ENCODE results near the gene PAOX. TPM values are rescaled to one million over a fixed set of nuclear protein-coding genes. Genes with fewer than 3 reads are reported as not detected.

Gene PAOX
- total and polyA plus RNA-seq, 4 donors: 2.1 to 11.3 (median 6.2) TPM

DNA sequence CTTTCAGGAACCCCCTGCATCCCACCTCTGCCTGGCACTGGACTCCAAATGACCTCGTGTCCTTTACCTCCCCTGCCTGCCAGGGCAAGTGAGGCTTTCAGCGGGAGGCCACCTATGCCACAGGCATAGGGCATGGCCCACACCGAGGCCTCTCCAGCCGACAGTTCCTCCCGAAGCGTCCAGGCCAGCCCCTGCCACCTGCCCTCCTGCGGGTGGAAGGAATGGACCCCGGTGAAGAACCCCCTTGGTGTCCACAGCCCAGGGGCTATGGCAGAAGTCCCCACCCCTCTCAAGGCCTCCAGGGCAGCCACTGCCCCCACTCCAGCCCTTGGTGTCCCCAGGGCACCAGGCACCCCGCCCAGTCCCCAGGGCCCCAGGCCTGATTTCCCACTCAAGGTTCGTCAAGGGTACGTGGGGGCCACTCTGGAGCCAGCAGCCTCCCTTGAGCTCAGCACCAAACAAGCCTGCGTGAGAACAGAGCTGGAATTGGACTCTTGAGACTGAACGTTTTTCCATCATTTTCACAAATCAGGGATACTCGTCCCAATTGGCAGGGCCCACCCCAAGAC lies 24.3 kb upstream of the PAOX start:
- no peak for DNase-seq
- no peak overlapping the region for H3K27ac ChIP-seq (ENCODE audit: low read depth in 1 of 2, low read length in 2 of 2)
- no peaks in the 10 kb centered on the region for H3K36me3 ChIP-seq (ENCODE audit: control insufficient read depth in 1 of 2, insufficient read depth in 2 of 2, low read length in 1 of 2)
- H3K4me1 ChIP-seq (ENCODE audit: control insufficient read depth in 1 of 2, insufficient read depth in 2 of 2, low read length in 2 of 2): no peaks in the 10 kb centered on the region
- 93 to 94% methylated on average over 14 of the region's 14 CpGs for WGBS, 2 donors
- H3K4me3 ChIP-seq (ENCODE audit: low read length in 2 of 2): no peak overlapping the region
- H3K27me3 ChIP-seq (ENCODE audit: control insufficient read depth in 1 of 2, insufficient read depth in 2 of 2, low read length in 1 of 2): no peaks in the 10 kb centered on the region
- H3K9me3 ChIP-seq (ENCODE audit: control insufficient read depth, low read length): no peaks in the 10 kb centered on the region
- no peak for ATAC-seq (ENCODE audit: low FRiP score)
- intact Hi-C loops (cut with DNase I): no loop called here

DNA sequence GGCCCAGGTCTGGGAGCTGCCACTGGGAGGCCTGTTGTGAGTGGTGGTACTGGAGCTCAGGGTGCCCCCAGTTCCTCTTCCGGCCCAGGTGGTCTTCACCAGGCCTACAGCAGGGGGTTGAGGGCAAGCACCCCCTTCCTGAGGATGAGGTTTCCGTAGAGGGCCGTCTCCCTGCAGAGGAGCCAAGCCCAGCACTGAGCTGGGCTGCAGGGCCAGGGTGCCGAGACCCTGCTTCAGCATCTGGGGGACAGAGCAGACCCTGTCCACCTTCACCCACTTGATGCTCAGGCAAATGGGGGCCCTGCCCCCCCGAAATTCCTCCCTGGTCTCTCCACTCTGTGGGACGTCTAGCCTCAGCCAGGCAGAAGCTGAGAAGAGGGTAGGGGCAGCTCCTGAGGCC lies 23.8 kb upstream of the PAOX start:
- intact Hi-C loops (cut with DNase I): no loop called here
- no peaks in the 10 kb centered on the region for H3K36me3 ChIP-seq (ENCODE audit: control insufficient read depth in 1 of 2, insufficient read depth in 2 of 2, low read length in 1 of 2)
- 95 to 98% methylated on average over 6 of the region's 6 CpGs for WGBS, 2 donors
- ATAC-seq (ENCODE audit: low FRiP score) (no peak), DNase-seq (no peak)
- no peaks in the 10 kb centered on the region for H3K9me3 ChIP-seq (ENCODE audit: control insufficient read depth, low read length)
- no peak overlapping the region for H3K4me3 ChIP-seq (ENCODE audit: low read length in 2 of 2)
- H3K27me3 ChIP-seq (ENCODE audit: control insufficient read depth in 1 of 2, insufficient read depth in 2 of 2, low read length in 1 of 2): no peaks in the 10 kb centered on the region
- no peaks in the 10 kb centered on the region for H3K4me1 ChIP-seq (ENCODE audit: control insufficient read depth in 1 of 2, insufficient read depth in 2 of 2, low read length in 2 of 2)
- H3K27ac ChIP-seq (ENCODE audit: low read depth in 1 of 2, low read length in 2 of 2): no peak overlapping the region

DNA sequence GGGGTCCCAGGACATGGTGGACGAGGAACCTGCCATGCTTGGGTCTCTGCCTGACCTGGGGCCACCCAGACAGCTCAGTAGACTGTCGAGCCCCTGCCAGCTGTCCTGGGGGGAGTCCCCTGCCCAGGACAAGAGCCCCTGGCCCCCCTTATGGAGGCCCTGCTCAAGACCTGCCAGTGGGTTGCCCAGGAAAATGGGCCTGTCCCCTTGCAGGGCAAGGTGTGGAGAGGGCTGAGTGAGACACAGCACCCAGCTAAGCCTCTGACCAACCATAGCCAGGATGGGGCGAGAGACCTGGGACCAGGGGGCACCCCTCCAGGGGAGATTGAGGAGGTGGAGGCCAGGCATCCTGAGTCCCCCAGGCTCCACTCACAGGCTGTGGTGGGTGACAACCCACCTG lies 23.1 kb upstream of the PAOX start:
- H3K27me3 ChIP-seq (ENCODE audit: control insufficient read depth in 1 of 2, insufficient read depth in 2 of 2, low read length in 1 of 2): no peaks in the 10 kb centered on the region
- no peak for ATAC-seq (ENCODE audit: low FRiP score)
- 97 to 100% methylated on average over 3 of the region's 3 CpGs for WGBS, 2 donors

DNA sequence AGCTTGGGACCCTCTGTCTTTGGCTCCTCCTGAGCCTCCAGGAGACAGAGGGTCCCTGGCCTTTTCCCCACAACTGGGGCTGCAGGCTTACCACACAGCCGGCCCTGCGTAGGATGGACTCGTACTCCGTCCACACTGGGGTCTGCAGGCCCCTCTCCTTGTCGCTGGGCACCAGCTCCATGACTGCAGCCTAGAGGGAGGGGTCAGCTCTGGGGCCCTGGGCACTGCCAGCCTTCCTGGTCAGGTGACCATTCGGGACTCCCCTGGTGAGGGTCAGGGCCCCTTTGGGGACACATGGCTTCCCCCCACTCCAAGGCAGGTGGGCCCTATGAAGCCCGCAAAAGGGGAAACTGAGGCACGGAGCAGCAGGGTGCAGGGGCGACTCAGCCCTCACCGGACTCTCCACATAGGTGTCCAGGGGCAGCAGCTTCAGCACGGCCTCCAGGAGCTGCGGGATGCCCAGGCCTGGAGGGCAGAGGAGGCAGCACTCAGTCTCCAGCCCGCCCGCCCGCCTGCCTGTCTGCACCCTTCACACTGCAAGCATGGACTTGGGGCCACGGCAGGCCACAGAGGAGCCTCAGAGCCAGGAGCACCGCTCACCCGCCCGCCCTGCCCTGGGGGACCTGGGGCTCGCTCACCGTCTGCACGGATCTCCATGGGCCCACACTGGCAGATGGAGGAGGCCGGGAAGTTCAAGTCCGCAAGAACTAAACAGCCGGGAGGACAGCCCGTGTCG lies 22.3 kb upstream of the PAOX start:
- Histone ChIP-seq H3K4me3 (ENCODE audit: low read length in 2 of 2) (peak overlapping the region in 1 of 2 donors; percentile 51), H3K27me3 (ENCODE audit: control insufficient read depth in 1 of 2, insufficient read depth in 2 of 2, low read length in 1 of 2) (no peaks in the 10 kb centered on the region), H3K4me1 (ENCODE audit: control insufficient read depth in 1 of 2, insufficient read depth in 2 of 2, low read length in 2 of 2) (no peaks in the 10 kb centered on the region), H3K27ac (ENCODE audit: low read depth in 1 of 2, low read length in 2 of 2) (no peak overlapping the region), H3K9me3 (ENCODE audit: control insufficient read depth, low read length) (no peaks in the 10 kb centered on the region), H3K36me3 (ENCODE audit: control insufficient read depth in 1 of 2, insufficient read depth in 2 of 2, low read length in 1 of 2) (no peaks in the 10 kb centered on the region)
- WGBS, 2 donors: 53 to 55% methylated on average over 25 to 27 of the region's 27 CpGs
- intact Hi-C loops (cut with DNase I): no loop called here
- ATAC-seq (ENCODE audit: low FRiP score) (no peak), DNase-seq (no peak)

More for the DNA sequence above, 23.1 kb upstream of the PAOX start:
- no peak overlapping the region for H3K27ac ChIP-seq (ENCODE audit: low read depth in 1 of 2, low read length in 2 of 2)
- H3K4me3 ChIP-seq (ENCODE audit: low read length in 2 of 2): no peak overlapping the region
- H3K9me3 ChIP-seq (ENCODE audit: control insufficient read depth, low read length): no peaks in the 10 kb centered on the region
- intact Hi-C loops (cut with DNase I): no loop called here
- H3K4me1 ChIP-seq (ENCODE audit: control insufficient read depth in 1 of 2, insufficient read depth in 2 of 2, low read length in 2 of 2): no peaks in the 10 kb centered on the region
- no peak for DNase-seq
- no peaks in the 10 kb centered on the region for H3K36me3 ChIP-seq (ENCODE audit: control insufficient read depth in 1 of 2, insufficient read depth in 2 of 2, low read length in 1 of 2)

DNA sequence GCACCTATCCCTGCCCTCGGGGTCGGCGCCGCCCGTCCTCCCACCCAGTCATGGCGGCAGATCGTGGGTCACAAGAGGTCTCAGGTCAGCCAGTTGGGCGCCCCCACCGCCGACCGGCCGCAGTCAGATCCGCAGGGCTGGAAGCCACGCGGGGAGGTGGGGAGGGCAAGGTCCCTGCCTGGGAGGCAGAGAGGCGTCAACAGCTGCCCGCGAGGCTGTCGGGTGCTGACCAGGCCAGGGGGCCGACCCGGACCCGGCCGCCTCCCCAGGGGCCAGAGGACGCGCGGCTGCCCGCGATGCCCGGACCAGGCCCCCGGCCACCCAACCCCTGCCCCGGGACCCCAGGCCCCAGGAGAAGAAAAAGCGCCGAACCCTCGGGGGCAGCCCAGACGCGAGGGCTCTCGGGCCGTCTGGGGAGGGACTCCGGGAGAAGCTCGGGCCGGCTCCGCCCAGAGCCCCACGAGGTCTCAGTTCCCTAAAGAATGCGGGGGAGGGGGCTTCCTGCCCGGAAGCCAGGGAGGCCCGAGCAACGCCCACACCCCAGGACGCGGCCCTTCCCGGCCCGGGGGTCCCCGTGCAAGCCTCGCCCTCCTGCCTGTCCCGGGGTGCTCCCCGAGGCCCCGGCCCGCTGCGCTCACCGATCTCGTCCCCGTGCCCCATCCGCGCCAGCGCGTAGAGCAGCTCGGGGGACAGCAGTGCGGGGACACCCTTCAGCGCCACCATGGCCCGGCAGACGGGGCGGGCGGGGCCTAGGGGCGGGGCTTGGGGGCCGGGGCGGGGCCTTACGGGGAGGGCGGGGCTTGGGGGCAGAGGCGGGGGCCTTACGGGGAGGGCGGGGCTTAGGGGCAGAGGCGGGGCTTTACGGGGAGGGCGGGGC lies 21.5 kb upstream of the PAOX start, which contains the start of gene FUOM:
Gene FUOM, minus strand, starts transcription at position 735 of the 877 bp plus-strand sequence. Its CDS starts 12 bp downstream, at position 723.
- H3K4me1 ChIP-seq (ENCODE audit: control insufficient read depth in 1 of 2, insufficient read depth in 2 of 2, low read length in 2 of 2): no peaks in the 10 kb centered on the region
- H3K36me3 ChIP-seq (ENCODE audit: control insufficient read depth in 1 of 2, insufficient read depth in 2 of 2, low read length in 1 of 2): no peaks in the 10 kb centered on the region
- 2 to 4% methylated on average over 52 to 83 of the region's 83 CpGs for WGBS, 2 donors
- peak within 1 kb of the TSS; percentile 51 to 56 for H3K4me3 ChIP-seq (ENCODE audit: low read length in 2 of 2)
- intact Hi-C loops (cut with DNase I): no loop called here
- ATAC-seq (ENCODE audit: low FRiP score): peak; percentile 72
- no peaks in the 10 kb centered on the region for H3K27me3 ChIP-seq (ENCODE audit: control insufficient read depth in 1 of 2, insufficient read depth in 2 of 2, low read length in 1 of 2)
- peak; percentile 77 to 84 for DNase-seq
- H3K9me3 ChIP-seq (ENCODE audit: control insufficient read depth, low read length): no peaks in the 10 kb centered on the region
- no peak within 1 kb of the TSS for H3K27ac ChIP-seq (ENCODE audit: low read depth in 1 of 2, low read length in 2 of 2)

DNA sequence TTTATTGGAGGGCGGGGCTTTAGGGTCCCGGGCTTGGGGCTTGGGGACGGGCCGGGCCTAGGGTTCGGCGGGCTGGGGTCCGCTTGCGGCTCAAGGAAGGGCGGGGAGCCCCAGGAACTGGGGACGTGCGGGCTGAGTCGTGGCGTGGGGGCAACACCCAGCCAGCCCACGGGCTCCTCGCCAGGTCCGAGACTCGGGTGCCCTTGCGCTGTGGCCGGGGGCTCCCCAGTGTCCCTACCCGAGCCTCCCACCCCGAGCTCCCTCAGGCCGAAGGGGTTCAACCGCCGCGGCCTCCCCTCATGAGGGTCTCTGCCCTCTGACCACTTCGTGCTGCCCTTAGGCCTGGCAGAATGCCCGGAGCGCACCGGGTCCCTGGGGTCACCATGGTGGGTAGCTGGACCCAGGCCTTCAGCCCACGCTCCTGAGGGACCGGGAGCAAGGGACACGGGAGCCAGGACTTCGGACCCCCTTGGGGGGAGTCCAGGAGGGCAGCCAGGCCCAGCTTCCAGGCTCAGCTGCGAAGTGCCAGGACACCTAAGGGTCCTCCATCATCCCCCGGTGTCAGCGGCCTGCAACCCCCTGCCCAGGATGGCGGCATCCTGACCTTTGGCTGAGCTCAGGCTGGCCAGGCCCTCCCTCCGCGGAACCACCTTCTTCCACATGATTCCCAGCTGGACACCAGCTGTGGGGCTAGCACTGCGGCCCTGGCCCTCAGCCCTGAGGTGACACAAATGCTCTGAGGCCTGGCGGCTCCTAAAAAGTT lies 20.7 kb upstream of the PAOX start:
- DNase-seq (peak in 1 of 2 donors; percentile 80), ATAC-seq (ENCODE audit: low FRiP score) (no peak)
- Histone ChIP-seq H3K27me3 (ENCODE audit: control insufficient read depth in 1 of 2, insufficient read depth in 2 of 2, low read length in 1 of 2) (no peaks in the 10 kb centered on the region), H3K4me3 (ENCODE audit: low read length in 2 of 2) (no peak overlapping the region), H3K9me3 (ENCODE audit: control insufficient read depth, low read length) (no peaks in the 10 kb centered on the region), H3K4me1 (ENCODE audit: control insufficient read depth in 1 of 2, insufficient read depth in 2 of 2, low read length in 2 of 2) (no peaks in the 10 kb centered on the region), H3K27ac (ENCODE audit: low read depth in 1 of 2, low read length in 2 of 2) (no peak overlapping the region), H3K36me3 (ENCODE audit: control insufficient read depth in 1 of 2, insufficient read depth in 2 of 2, low read length in 1 of 2) (no peaks in the 10 kb centered on the region)
- WGBS, 2 donors: 83 to 86% methylated on average over 36 to 41 of the region's 41 CpGs
- intact Hi-C loops (cut with DNase I): no loop called here

DNA sequence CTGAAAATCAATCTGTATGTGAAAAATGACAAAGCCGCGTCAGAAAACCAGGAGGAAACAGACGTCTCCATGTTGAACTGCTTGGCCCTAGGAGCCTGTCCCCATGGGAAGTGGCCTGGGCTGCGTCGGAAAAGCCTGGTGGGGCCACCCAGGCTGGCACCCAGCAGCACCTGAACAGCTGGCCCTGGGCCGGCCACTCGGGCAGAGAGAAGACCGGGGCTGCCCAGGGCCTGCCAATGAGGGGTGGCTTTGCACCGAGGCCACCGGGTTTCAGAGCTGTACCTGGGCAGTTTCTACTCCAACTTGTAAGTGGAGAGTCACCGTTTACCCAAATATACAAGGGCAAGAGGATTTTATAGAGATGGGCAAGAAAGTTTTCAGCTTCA lies 20.1 kb upstream of the PAOX start:
- Histone ChIP-seq H3K36me3 (ENCODE audit: control insufficient read depth in 1 of 2, insufficient read depth in 2 of 2, low read length in 1 of 2) (no peaks in the 10 kb centered on the region), H3K27me3 (ENCODE audit: control insufficient read depth in 1 of 2, insufficient read depth in 2 of 2, low read length in 1 of 2) (no peaks in the 10 kb centered on the region), H3K9me3 (ENCODE audit: control insufficient read depth, low read length) (no peaks in the 10 kb centered on the region), H3K4me3 (ENCODE audit: low read length in 2 of 2) (no peak overlapping the region), H3K4me1 (ENCODE audit: control insufficient read depth in 1 of 2, insufficient read depth in 2 of 2, low read length in 2 of 2) (no peaks in the 10 kb centered on the region), H3K27ac (ENCODE audit: low read depth in 1 of 2, low read length in 2 of 2) (no peak overlapping the region)
- no peak for ATAC-seq (ENCODE audit: low FRiP score)
- DNase-seq: no peak
- WGBS, 2 donors: 86 to 87% methylated on average over 11 of the region's 11 CpGs
- intact Hi-C loops (cut with DNase I): no loop called here

DNA sequence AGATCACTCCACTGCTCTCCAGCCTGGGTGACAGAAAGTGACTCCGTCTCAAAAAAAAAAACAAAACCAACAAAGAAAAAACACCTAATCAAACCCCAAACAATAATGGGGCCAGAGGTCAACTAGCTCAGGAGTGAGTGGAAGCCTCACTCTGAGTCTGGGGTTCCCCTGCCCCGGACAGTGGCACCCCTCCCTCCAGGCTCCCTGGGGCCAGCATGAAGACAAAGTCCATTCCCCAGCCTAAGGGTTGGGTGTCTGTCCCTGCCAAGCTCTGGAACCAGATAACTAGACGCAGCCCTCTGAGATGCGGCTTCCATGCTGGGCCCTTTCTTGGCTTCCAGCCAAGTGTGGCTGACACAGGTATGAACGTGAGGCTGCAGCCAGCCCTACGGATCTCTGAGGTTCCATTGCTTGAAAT lies 19.5 kb upstream of the PAOX start:
- Histone ChIP-seq H3K27me3 (ENCODE audit: control insufficient read depth in 1 of 2, insufficient read depth in 2 of 2, low read length in 1 of 2) (no peaks in the 10 kb centered on the region), H3K4me1 (ENCODE audit: control insufficient read depth in 1 of 2, insufficient read depth in 2 of 2, low read length in 2 of 2) (no peaks in the 10 kb centered on the region), H3K4me3 (ENCODE audit: low read length in 2 of 2) (no peak overlapping the region), H3K36me3 (ENCODE audit: control insufficient read depth in 1 of 2, insufficient read depth in 2 of 2, low read length in 1 of 2) (no peaks in the 10 kb centered on the region), H3K27ac (ENCODE audit: low read depth in 1 of 2, low read length in 2 of 2) (no peak overlapping the region), H3K9me3 (ENCODE audit: control insufficient read depth, low read length) (no peaks in the 10 kb centered on the region)
- intact Hi-C loops (cut with DNase I): no loop called here
- DNase-seq (no peak), ATAC-seq (ENCODE audit: low FRiP score) (no peak)
- 56 to 65% methylated on average over 6 of the region's 6 CpGs for WGBS, 2 donors

All from aorta (tissue), 5 donors.